ENCODE data around the gene SMIM10L2A. TPM values are rescaled to one million over a fixed set of nuclear protein-coding genes. Genes with fewer than 3 reads are reported as not detected.

Gene SMIM10L2A
- total RNA-seq, 1 donor from 2014 or later, result 7.8 TPM

- Mint-ChIP-seq H3K27me3 (ENCODE audit: low read depth) (peaks cover 10% of the 10 kb centered on the region), H3K4me3 (no peak overlapping the region), H3K4me1 (peaks cover 12% of the 10 kb centered on the region), H3K9me3 (peaks cover 14% of the 10 kb centered on the region), H3K27ac (no peak overlapping the region), H3K36me3 (peaks cover 3% of the 10 kb centered on the region)
- no peak for DNase-seq (ENCODE audit: low spot score in 2 of 2, unreplicated experiment in 2 of 2)
- TF ChIP-seq CTCF (IDR thresholded peaks at IDR 0.05; ENCODE audit: unreplicated experiment), result no peak
Measured at GRCh38 chrX:135424469-135424868, 2.7 kb downstream of the SMIM10L2A start.

- H3K4me3 Mint-ChIP-seq, result no peak overlapping the region
- TF ChIP-seq CTCF (IDR thresholded peaks at IDR 0.05; ENCODE audit: unreplicated experiment), result no peak
- H3K9me3 Mint-ChIP-seq, result peaks cover 18% of the 10 kb centered on the region
- H3K36me3 Mint-ChIP-seq, result peaks cover 3% of the 10 kb centered on the region
- peaks cover 12% of the 10 kb centered on the region for H3K4me1 Mint-ChIP-seq
- H3K27ac Mint-ChIP-seq, result no peak overlapping the region
- DNase-seq (ENCODE audit: low spot score in 2 of 2, unreplicated experiment in 2 of 2), result no peak
- peaks cover 12% of the 10 kb centered on the region for H3K27me3 Mint-ChIP-seq (ENCODE audit: low read depth)
Measured at GRCh38 chrX:135425026-135425965, 3.6 kb downstream of the SMIM10L2A start.

- peaks cover 3% of the 10 kb centered on the region for H3K4me1 Mint-ChIP-seq
- no peak overlapping the region for H3K4me3 Mint-ChIP-seq
- TF ChIP-seq CTCF (IDR thresholded peaks at IDR 0.05; ENCODE audit: unreplicated experiment), result no peak
- H3K27me3 Mint-ChIP-seq (ENCODE audit: low read depth), result peaks cover 15% of the 10 kb centered on the region
- DNase-seq (ENCODE audit: low spot score in 2 of 2, unreplicated experiment in 2 of 2), result no peak
- H3K36me3 Mint-ChIP-seq, result peaks cover 3% of the 10 kb centered on the region
- no peak overlapping the region for H3K27ac Mint-ChIP-seq
- peaks cover 27% of the 10 kb centered on the region for H3K9me3 Mint-ChIP-seq
Measured at GRCh38 chrX:135429429-135429828, 7.7 kb downstream of the SMIM10L2A start.

- Mint-ChIP-seq H3K4me1 (no peaks in the 10 kb centered on the region), H3K36me3 (no peaks in the 10 kb centered on the region), H3K9me3 (peaks cover 27% of the 10 kb centered on the region), H3K27me3 (ENCODE audit: low read depth) (peaks cover 15% of the 10 kb centered on the region), H3K4me3 (no peak overlapping the region), H3K27ac (no peak overlapping the region)
- no peak for TF ChIP-seq CTCF (IDR thresholded peaks at IDR 0.05; ENCODE audit: unreplicated experiment)
- no peak for DNase-seq (ENCODE audit: low spot score in 2 of 2, unreplicated experiment in 2 of 2)
Measured at GRCh38 chrX:135431886-135432285, 10.1 kb downstream of the SMIM10L2A start.

- TF ChIP-seq CTCF (IDR thresholded peaks at IDR 0.05; ENCODE audit: unreplicated experiment), result no peak
- H3K9me3 Mint-ChIP-seq, result peaks cover 26% of the 10 kb centered on the region
Measured at GRCh38 chrX:135432453-135432852, 10.7 kb downstream of the SMIM10L2A start.

More at GRCh38 chrX:135432453-135432852, 10.7 kb downstream of the SMIM10L2A start:
- H3K36me3 Mint-ChIP-seq, result no peaks in the 10 kb centered on the region
- DNase-seq (ENCODE audit: low spot score in 2 of 2, unreplicated experiment in 2 of 2), result no peak
- H3K4me3 Mint-ChIP-seq, result no peak overlapping the region
- peaks cover 15% of the 10 kb centered on the region for H3K27me3 Mint-ChIP-seq (ENCODE audit: low read depth)
- no peaks in the 10 kb centered on the region for H3K4me1 Mint-ChIP-seq
- no peak overlapping the region for H3K27ac Mint-ChIP-seq
